GM21737 (cell line): ENCODE measurements around the gene EML1.

Experiments used
- ATAC-seq: cut with Tn5 transposase; IDR thresholded peaks from one replicate; pipeline ENCODE4 v1.9.1; 2021; ENCODE audit warnings: mild to moderate bottlenecking, moderate library complexity; ENCODE audit not compliant: unreplicated experiment

Gene EML1

DNA sequence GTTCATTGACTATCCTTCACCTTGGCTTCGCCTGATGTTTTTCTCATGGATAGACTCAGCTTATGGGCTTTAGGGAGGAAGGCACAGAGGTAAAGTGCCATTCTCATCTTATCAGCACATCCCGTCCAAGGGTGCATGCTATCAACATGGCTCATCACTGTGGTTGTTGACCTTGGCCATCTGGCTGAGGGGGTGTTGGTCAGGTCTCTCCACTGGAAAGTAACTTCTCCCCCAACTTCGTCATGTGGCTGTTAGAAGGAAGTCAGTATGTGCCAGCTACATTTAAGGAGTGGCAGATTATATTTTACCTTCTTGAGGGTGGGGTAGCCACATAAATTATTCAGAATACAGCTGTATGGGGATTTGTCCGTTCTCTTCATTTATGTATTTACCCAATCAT is 68.9 kb downstream of the EML1 start:
- ATAC-seq, result no peak

DNA sequence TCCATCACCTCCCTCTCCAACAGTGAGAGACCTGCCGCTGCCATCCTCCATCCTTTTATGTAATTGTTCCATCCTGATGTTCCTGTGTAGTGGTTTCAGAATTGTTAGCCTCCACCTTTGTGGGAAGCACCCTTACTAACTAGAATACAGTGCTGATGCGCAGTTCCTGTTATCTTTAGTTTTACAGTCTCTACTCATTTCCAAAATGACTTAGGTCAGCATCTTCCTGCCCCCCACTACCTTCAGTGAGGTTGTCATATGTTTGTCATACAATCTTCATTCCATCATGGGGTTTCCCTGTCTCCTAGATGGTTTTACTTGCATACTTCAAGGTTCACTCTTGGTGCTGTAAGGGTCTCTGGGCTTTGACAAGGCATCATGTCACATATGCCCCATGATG is 69.8 kb downstream of the EML1 start:
- no peak for ATAC-seq

DNA sequence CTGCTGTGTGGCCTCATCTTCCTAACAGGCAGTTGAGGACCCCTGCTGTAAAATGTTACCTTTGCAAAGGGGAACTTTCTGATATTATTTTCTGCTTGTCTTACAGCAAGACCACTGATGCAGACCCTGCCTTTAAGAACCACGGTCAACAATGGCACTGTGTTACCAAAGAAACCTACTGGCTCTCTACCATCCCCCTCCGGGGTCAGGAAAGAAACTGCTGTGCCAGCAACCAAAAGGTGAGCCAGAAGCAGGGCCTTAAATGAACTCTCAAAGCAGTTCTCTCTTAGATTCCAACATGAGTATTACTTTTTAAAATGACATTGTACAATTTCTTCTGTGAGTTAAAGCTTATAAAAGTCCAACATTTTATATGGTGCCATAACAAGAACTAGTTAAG is 72.2 kb downstream of the EML1 start:
- no peak for ATAC-seq

DNA sequence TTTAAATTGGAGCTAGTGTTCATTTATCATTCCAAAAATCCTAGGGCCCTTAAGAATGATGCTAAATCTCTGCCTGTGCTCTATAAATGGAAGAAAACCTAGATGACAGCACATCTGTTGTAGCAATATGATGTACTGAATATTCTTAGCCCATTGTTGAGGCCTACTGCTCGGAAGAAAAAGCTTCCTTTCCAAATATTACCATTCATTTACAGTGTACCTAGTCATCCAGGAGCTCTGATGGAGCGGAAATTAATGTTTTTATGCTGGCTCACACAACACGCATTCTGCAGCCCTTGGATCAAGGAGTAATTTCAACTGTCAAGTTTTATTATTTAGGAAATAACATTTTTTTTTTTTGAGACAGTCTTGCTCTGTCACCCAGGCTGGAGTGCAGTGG is 77.4 kb downstream of the EML1 start:
- ATAC-seq, result no peak

DNA sequence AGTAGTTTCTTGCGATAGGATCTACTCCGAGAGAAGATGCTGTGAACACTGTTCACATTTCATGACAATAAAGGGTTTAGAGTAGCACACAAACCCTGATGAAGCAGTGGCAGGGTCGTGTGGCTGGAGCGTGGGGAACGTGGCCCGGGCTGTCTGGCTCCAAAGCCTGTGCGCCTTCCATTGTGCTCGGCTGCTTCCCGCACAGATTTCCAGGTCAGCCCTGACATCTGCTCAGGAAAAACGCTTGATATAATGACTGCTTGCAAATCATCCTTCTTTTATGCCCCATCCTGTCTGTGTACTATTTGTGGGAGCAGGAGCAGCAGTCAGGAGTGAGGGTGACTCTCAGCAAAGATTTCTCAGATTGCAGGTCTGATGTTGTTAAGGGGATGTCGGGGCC is 78.6 kb downstream of the EML1 start:
- ATAC-seq, result no peak

DNA sequence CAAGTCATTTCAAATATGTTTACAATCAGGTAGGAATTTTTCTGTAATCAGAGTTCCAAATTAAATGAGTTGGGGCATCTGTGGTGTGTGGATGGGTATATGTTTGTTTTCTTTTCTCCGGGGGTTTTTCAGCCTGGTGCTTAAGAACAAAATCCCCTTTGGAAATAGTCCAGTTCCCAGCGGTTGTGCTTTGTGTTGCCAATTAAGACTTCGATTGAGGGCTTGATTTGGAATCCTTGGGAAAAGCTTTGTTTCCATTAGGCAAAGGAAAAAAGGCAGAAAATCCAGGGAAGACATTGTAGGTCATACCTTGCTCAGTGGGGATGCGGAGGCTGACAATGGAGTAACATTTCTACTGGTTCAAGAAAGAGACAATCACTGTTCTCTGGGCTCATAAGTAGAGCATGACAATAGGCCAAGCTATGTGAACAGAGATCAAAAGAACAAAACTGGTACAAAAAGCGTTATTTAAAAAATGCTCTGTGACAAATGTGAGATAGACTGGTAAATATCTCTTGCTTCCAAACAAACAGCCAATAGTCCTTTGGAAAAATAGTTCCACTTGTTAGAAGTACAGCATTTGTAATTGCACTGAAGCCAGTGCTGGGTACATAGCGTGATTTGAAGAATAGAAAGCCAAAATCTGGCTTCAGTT is 79.7 kb downstream of the EML1 start:
- ATAC-seq, result no peak

DNA sequence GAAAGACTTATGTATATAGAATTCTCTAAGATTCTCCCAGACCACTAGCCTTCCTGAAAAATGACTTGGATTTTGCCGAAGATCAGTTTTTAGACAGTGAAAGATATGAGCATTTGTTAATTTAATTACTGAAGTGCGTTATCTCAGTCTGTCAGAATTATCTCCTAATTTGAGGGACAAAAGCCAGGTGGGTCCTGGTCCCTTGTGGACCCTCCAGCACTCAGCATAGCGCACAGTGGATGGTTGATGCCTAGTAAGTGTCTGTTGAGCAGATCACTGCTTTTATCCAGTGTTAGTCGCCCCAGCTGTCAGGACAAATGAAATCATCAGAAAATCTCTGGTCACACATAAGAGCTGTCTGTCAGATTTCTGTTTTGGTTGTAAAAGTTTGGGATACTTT is 80.4 kb downstream of the EML1 start:
- ATAC-seq, result no peak

DNA sequence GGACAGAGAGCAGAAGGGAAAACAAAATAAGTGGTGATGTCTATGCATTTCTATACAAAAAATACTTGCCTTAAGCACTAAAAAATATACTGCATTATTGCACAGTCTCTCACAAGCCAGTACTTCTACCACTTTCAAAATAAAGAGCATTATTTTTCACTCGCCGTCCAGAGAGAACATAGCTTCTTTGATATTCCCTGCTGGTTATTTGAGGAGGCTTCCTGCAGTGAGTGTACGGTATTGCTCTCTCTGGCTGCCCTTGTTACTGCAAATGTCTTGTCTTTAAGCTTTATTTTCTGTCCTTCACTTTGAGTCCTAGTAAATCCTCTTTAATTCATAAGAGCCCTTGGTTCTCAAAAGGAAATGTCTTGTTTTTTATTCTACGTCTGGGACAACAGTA is 81.1 kb downstream of the EML1 start:
- ATAC-seq, result no peak

DNA sequence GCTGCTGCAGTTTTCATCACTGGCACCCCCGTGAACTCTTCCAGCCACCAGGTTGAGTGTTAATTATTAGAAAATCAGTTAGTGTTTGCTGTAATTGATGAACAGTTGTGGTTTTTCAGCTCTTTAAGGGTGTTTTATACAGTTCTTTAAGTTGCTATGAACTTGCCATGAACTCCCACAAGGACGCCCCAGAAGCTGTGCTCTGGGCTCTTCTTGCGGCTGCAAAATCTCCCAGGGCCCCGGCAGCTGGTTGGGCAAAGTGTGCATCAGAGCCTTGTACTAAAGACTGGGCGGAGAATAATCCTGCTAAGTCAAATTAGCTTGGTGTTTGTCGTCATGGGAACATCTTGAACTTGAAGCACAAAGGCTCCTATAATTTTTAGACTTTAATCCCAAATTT is 82.2 kb downstream of the EML1 start:
- no peak for ATAC-seq

DNA sequence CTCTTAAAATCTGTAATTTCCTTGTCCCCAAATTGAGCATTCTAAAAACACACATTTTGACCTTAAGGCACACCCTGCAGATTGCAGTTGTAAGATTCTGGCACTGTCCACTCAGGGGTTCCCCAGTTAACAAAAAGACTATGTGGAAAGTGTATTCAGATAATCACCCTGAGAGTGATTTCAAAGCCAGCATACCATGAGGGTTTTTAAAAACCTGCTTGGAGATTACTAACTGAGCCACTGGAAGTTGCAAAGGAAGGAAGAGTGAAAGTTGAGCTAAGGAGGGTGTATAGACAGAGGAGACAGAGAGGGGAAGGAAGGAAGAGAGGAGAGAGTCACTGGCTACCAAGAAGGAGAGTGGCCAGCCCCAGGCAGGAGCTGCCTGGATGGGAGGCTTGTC is 82.6 kb downstream of the EML1 start:
- ATAC-seq, result no peak

DNA sequence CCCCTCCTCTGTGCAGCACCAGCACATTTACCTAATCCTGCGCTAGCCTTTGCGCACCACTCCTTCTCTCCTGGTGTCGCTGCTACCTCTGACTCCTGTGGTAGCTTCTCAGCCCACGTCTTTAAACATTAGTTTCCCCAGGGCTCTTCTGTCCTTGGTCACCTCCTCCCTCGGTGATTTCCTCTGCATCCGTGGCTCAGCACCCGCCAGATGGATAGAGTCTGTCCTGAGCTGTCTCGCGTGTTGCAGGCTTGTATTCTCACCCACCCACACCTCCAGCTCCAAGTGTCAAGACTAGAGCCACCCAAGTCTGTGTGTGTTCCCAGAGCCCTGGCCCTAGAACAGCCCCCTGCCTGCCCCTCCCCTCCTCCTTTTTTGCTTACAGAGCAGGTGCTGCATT is 83.2 kb downstream of the EML1 start:
- ATAC-seq, result no peak

DNA sequence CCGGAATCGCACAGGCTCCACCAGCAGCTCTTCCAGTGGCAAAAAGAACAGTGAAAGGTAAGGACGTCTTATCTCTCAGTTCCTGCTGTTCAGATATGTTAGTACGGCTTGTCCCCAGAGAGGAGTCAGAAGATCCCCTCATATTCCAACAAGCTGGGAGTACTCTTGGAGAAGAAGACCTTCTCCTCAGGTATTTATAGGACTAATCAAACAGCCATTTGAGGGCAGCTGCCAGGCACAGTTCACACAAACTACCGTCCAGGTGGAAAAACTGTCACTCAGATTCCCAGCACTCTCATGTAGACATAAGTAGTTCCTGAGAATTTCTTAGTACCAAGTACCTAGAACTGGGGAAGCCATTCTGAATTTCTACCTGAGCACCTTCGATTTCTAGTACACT is 85.3 kb downstream of the EML1 start:
- ATAC-seq, result no peak

DNA sequence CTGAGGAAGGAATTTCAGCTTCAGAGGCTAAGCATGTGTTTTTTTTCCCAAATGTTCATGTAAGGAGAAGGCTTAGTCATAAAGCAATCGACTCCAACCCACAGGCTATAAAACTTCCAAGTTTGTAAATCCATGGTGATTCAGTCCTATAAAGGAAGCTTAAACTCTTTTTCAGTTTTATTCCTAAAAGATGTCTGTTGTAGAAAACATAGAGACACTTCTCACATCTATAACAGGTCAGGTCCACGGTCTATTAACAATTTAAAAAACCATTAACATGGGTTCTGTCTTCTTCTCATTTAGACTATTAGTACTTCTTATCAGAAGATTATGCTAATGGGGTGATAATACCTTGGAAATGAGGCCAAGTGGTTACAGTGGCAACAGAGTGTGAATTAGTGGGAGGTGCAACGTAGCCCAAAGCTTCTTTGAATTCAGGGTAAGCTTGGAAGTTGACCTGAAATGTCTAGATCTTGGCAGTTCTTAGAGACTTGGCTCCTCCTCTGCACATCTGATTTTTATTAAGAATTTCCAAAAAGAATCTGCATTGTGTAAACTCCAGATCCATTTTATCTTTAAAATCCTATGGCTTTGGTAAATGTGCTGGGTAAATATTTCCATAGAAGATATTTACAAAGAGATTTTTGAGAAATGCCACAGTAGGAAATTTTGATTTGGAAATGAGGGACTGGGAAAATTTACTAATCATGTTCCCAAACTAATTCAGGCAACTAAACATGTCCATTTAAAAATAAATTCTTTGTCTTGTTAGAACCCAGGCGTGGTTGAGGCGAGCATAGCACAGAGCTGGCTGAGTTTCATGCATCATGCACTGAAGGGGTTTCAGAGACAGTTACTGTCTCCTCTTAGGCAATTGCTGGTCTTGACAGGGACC is 86.4 kb downstream of the EML1 start:
- no peak for ATAC-seq

DNA sequence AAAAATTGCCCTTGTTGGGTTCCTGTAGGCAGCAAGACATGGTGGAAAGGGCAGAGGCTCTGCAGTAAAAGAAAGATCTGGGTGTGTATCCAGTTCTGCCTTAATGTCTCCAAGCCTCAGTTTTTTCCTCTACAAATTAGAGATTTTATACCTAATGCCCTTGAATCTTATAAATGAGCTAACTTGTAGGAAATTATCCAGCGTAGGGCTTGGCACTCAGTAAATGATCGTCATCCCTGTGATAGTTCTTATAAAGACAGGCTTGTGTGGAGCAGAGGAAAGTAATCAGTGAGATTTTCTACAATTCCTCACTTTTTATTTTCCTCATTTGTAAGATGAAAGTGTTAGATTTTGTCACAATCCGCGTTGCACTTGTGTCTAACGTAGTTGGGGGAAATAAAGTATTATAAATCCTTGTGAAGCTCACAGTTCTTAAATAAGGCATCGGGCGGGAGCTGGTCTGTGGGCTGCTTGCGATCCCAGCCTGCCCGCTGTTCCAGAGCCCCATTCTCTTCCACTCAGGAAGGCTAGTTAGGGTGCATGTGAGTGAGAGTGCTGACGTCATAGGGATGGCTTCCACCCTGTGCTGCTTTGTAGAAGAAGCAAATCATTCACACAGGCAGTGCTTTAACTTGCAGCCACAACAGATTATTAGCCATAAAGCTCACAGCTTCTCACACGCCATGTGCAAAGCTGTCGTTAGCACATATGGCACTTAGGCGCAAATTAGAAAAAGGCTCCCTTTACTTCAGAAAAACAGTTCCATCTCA is 87.6 kb downstream of the EML1 start:
- ATAC-seq, result no peak

DNA sequence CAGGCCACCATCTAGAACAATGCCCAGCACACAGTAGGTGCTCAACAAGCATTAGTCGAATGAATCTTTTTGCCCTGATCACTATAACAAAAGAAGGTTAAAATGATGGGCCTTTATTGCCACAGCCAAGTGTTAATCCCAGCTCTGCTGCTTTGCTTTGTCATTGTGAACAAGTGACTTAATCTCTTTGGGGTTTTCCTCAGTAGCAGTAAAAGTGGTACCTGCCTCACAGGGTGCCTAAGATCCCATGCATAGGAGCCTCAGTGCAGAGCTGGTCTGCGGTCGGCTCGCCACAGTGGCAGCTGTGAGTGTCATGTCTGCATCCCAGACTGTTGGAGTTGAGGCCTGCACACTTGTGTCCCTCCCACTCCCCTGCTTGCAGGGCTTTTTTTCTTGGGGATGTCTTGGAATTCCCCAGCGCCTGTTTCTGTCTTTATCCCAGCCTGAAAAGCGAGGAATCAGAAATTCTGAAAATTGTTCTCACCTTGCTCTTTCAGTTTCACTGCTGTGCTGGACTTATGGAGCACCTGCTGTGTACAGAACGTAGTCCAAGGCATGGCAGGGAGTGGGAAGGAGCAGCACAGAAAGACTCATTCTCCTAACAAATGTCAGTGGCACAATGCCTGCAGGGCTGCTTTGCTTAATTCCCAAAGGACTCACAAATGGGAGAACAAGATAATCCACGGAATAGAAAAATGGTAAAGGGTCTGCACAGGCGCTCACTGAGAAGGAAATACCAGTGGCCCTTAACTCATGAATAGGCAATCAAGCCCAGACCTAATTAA is 90.8 kb downstream of the EML1 start:
- no peak for ATAC-seq

DNA sequence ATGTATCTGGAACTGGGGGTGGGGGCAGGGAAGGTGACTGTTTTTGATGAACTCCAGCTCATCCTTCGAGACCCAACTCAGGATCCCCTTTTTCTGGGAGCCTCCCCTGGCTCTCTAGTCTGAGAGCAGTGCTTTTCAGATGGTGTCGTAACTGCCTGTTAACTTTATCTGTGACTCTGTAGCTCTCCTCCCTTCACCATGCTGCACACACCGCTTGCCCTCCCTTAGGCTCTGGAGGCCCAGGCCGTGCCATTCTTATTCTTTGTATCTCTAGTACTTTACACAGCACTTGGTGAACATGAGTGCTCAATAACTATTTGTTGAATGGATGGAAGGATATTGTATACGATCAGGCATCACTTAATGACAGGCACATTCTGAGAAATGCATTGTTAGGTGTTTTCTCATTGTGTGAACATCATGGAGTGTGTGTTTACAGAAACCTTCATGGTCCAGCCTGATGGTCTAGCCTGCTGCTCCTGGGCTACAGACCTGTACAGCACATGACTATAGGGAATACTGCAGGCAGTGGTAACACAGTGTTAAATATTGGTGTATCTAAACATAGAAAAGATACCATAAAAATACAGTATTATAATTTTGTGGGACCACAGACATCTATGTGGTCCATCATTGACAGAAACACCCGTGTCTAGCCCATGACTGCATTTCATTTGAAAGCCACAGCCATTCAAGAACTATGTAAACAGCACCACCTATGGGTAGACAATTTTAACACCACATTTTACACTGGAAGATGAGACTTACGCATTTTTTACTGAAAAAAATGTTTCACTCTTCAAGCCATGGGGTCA is 91.8 kb downstream of the EML1 start:
- no peak for ATAC-seq

DNA sequence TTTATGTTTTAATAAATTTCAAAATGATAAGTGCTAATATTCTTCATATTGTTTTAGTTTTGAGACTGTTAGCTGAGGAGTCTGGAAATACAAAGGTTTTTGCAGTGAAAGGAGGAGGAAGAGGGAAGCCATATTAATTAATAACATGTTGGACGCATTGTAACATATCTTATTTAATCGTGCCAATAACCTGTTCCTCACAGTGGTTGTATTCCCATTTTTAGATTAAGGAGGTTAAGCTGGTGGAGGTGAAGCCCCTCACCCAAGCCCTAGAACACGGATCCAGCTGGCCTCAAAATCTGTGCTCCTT is 92.4 kb downstream of the EML1 start:
- ATAC-seq, result no peak

DNA sequence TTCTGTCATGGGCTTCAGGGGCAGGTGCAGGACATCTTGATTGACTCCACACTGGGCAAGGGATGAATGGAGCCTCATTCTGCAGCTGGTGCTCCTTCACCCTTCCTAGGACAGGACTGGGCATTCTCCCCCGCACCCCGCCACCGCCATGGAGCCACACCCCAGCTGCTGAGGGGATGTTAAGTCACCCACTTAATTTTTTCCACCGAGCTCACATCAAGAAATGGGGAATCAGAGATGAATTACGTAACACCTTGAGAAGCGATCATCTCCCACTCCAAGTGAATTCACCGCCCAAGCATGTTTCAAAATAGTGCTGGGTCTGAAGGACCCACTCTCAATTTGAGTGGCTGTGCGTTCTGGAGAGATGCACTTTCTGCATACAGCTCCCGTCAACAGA is 94.2 kb downstream of the EML1 start:
- ATAC-seq, result no peak

DNA sequence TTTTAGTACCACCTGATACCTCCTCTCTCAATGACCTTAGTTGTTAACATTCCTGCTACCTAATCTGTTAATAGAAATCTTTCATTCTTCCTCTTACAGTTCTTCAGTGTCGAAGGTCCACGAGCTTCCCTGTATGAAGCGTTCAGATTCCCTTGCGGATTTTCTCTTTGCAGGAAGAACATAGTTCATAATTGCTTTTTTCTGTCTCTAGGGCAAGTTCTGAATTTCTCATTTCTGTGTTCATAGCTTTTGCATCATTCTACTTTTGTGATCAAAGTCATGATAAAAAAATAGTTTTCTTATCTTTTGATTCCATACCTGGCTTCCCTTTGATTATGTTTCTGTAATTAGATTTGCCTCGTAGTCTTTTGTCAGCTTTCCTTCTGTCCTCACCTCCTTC is 94.9 kb downstream of the EML1 start:
- no peak for ATAC-seq

DNA sequence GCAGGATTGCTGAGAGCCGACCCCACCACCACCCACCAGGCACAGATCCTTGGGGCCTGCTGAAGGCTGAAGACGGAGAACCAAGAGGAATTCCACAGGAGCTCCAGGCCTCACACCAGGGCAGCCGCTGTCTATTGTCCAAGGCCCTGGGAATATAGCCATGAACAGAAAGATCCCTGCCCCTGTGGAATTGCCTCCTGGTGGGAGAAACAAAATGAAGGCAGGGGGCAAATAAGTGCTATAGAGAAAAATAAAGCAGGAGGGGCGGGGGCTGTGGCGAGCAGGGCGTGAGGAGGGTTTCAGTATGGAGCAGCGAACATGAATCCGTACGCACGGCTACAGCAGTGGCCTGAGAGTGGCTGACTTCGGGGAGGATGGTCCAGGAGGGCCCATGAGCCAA is 96.1 kb downstream of the EML1 start:
- ATAC-seq, result no peak
